ENCODE results near the gene VCL.

The VCL gene

GRCh38 chr10:74160013-74160412, 162.1 kb downstream of the VCL start:
- no peak for DNase-seq

- no peak for DNase-seq
These were observed 165.6 kb downstream of the VCL start for GRCh38 chr10:74163319-74164068.

DNA sequence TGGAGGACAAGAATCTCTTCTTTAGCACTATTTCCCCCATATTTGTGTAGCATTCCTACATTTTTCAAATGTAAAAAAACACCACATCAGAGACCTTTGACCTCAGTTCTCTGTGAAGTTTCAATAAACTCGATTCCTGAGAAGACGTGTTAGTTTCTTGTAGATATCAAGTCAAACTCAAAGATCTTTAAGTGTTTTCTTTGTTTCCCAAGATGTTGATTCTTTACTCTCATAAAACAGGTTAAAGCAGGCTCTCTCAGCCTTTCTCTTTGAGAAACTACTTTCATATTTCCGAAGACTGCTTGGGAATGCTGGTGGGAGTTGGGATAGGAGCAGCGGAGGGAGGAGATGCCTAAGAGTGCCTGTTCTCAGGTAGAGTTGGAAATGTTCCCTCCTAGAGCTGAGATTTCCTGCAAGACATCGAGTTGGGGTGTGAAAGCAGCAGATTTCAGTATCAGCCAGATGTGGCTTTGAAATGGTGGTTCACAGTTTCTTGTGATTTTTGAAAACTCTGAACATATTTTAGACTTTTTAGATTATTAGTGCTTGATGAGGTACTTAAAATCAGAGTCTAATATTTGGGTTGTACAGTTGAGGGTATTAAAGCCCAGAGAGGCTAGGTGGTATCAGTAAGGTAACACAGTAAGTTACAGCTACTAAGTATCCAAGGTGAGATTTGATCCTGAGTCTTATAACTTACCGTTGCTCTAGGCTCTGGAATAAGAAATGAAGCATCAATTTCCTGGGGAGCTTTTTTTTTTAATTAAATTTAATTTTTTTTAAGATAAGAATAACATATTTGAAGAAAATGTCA, 167.0 kb downstream of the VCL start:
- DNase-seq: no peak

DNA sequence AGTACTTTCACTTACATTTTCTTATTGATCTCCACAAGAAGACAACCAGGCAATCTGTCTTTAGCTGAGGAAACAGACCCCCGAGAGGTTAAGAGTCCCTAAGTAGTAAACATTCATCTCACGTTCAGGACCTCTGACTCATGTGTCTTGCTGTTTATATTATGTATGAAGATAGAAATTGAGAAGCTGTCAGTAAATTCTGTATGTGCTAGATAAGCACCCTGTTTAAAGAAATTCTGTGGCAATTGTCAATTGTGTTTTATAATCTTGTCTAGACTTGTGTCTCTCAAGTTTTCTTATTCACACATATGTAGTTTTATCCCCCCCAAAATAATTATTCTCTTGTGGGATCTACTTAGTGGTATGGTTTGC, 167.6 kb downstream of the VCL start:
- no peak for DNase-seq

DNA sequence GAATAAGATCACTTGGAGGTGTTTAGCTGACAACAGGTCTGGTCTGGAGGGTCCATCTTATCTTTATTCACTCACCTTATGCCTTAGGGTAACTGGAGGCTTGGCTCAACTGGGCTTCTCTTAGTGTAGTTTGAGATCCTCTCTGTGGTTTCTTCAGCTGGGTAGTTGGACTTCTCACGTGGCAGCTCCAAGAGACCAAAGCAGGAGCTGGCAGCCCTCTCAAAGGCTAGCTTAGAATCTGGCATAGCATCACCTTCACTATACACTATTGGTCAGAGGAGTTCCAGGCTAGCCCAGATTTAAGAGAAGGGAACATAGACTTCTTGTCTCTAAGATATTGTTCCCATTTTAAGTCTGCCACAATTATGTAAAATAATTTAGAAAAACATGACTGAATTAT, 169.5 kb downstream of the VCL start:
- no peak for DNase-seq

All from activated naive CD4-positive, alpha-beta T cell treated with anti-CD3 and anti-CD28 coated beads, Interleukin-2, amount 50 U/mL, for 16 hours (primary cell).